Right atrium auricular region (tissue), 2 donors: ENCODE measurements around the gene SLX9. TPM values are rescaled to one million over a fixed set of nuclear protein-coding genes. Genes with fewer than 3 reads are reported as not detected.

Source experiments
- DNase-seq: peaks from one replicate; pipeline ENCODE4 v3.0.0-alpha.2; 2019; ENCODE audit warnings: low spot score
- H3K27ac ChIP-seq, 2 donors: fragments of 200-600 bp; sonication (generic); 1 replicate in 1 of 2; 2 replicates in 1 of 2; pipeline ENCODE4 v1.5.1; 2016 to 2019
- H3K27me3 ChIP-seq, 2 donors: fragments of 200-600 bp; sonication (generic); one replicate each; pipeline versions ENCODE4 v1.5.1 to v1.6.0; 2017 to 2019
- H3K36me3 ChIP-seq: fragments of 200-600 bp; sonication (generic); one replicate; pipeline ENCODE4 v1.5.1; 2016
- H3K4me1 ChIP-seq, 2 donors: fragments of 200-600 bp; sonication (generic); one replicate each; pipeline versions ENCODE4 v1.5.1 to v1.6.0; 2017 to 2019
- H3K4me3 ChIP-seq, 2 donors: fragments of 200-600 bp; sonication (generic); 1 replicate in 1 of 2; 2 replicates in 1 of 2; pipeline ENCODE4 v1.5.1; 2017 to 2019; ENCODE audit warnings: mild to moderate bottlenecking in 1 of 2, moderate library complexity in 1 of 2
- H3K9me3 ChIP-seq, 2 donors: fragments of 200-600 bp; sonication (generic); one replicate each; pipeline ENCODE4 v1.5.1; 2019
- total RNA-seq, 2 donors: library from RNA; depleted of rRNA; stranded (reverse); fragments of >200 nt; gene quantifications; one replicate each; pipeline ENCODE4 v1.1.0, GENCODE V29; 2016
- TF ChIP-seq, protein P1 (sequence below), 2 donors: fragments of 200-600 bp; sonication (generic); IDR thresholded peaks; one replicate each; pipeline ENCODE4 v1.5.1; 2019; ENCODE audit warnings: antibody characterized with exemption in 2 of 2

SLX9 gene
- total RNA-seq, 2 donors from 2014 or later, result 15.9 to 18.8 TPM

DNA sequence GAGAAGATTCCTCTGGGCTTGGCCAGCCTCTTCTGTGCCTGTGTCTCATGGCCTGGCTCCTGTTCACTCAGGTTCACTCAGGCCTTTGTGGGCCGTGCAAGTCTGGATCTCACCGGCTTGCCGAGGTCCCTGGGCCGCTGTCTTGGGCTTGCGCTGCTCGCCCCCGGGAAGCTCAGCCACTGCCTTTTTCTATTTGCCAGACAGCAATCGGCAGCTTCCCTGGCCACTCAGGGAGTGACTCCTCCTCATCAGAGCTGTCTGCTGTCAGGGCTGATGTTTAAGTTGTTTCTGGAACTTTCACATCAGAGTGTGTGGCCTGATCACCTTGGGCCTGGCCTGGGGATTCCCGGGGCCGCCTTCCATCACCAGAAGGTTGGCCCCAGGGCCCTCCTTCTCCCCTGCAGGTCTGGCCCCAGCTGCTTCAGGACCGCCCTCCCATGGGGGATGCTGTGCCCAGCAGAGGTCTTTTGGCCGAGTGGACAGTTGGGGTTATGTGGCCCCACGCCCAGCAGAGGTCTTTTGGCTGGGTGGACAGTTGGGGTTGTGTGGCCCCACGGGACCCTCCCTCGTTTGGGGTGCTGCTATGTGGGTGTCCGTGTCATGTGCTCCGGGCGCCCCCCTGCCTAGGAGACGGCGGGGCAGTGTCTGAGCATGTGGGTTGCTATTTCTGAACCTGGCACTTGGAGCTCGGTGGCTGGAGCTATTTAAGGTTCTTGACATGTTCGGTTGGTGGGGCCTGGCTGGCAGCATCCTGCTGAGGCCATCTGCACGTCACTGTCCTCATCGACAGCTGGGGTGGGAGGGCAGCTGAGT, 12.5 kb downstream of the SLX9 start:
- peaks cover 0 to 74% of the 10 kb centered on the region in 2 donors for H3K4me1 ChIP-seq
- TF ChIP-seq, protein P1, sequence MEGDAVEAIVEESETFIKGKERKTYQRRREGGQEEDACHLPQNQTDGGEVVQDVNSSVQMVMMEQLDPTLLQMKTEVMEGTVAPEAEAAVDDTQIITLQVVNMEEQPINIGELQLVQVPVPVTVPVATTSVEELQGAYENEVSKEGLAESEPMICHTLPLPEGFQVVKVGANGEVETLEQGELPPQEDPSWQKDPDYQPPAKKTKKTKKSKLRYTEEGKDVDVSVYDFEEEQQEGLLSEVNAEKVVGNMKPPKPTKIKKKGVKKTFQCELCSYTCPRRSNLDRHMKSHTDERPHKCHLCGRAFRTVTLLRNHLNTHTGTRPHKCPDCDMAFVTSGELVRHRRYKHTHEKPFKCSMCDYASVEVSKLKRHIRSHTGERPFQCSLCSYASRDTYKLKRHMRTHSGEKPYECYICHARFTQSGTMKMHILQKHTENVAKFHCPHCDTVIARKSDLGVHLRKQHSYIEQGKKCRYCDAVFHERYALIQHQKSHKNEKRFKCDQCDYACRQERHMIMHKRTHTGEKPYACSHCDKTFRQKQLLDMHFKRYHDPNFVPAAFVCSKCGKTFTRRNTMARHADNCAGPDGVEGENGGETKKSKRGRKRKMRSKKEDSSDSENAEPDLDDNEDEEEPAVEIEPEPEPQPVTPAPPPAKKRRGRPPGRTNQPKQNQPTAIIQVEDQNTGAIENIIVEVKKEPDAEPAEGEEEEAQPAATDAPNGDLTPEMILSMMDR (IDR thresholded peaks at IDR 0.05), result no peak
- no peak overlapping the region for H3K4me3 ChIP-seq
- no peaks in the 10 kb centered on the region for H3K36me3 ChIP-seq
- no peaks in the 10 kb centered on the region for H3K27me3 ChIP-seq
- peak overlapping the region; percentile 91 to 92 for H3K27ac ChIP-seq
- H3K9me3 ChIP-seq, result no peaks in the 10 kb centered on the region
- no peak for DNase-seq

GRCh38 chr21:44952929-44953627, 13.2 kb downstream of the SLX9 start:
- Histone ChIP-seq H3K9me3 (no peaks in the 10 kb centered on the region), H3K4me1 (peaks cover 0 to 75% of the 10 kb centered on the region in 2 donors), H3K27ac (peak overlapping the region; percentile 91 to 92), H3K27me3 (no peaks in the 10 kb centered on the region), H3K4me3 (no peak overlapping the region), H3K36me3 (no peaks in the 10 kb centered on the region)
- DNase-seq, result no peak
- TF ChIP-seq, protein P1 (IDR thresholded peaks at IDR 0.05), result no peak

GRCh38 chr21:44953628-44954021, 13.8 kb downstream of the SLX9 start:
- no peak for DNase-seq
- TF ChIP-seq, protein P1 (IDR thresholded peaks at IDR 0.05), result no peak
- Histone ChIP-seq H3K36me3 (no peaks in the 10 kb centered on the region), H3K27me3 (no peaks in the 10 kb centered on the region), H3K9me3 (no peaks in the 10 kb centered on the region), H3K4me1 (peaks cover 0 to 77% of the 10 kb centered on the region in 2 donors), H3K4me3 (no peak overlapping the region), H3K27ac (peak overlapping the region; percentile 91 to 92)

GRCh38 chr21:44954281-44954771, 14.5 kb downstream of the SLX9 start:
- TF ChIP-seq, protein P1 (IDR thresholded peaks at IDR 0.05), result no peak
- Histone ChIP-seq H3K27me3 (no peaks in the 10 kb centered on the region), H3K9me3 (no peaks in the 10 kb centered on the region), H3K36me3 (no peaks in the 10 kb centered on the region), H3K4me3 (no peak overlapping the region), H3K4me1 (peaks cover 0 to 77% of the 10 kb centered on the region in 2 donors), H3K27ac (peak overlapping the region; percentile 91 to 92)
- DNase-seq, result no peak

- H3K4me1 ChIP-seq, result peaks cover 0 to 77% of the 10 kb centered on the region in 2 donors
- no peaks in the 10 kb centered on the region for H3K36me3 ChIP-seq
- DNase-seq, result no peak
- TF ChIP-seq, protein P1 (IDR thresholded peaks at IDR 0.05), result no peak
- no peak overlapping the region for H3K4me3 ChIP-seq
- H3K27me3 ChIP-seq, result no peaks in the 10 kb centered on the region
- peak overlapping the region; percentile 91 to 92 for H3K27ac ChIP-seq
- no peaks in the 10 kb centered on the region for H3K9me3 ChIP-seq
These were observed 15.4 kb downstream of the SLX9 start for GRCh38 chr21:44955141-44955797.
